Measurements from ENCODE around the gene MACROD1. TPM values are rescaled to one million over a fixed set of nuclear protein-coding genes. Genes with fewer than 3 reads are reported as not detected.

The MACROD1 gene
- total and polyA plus RNA-seq, 9 of the 15 experiments (the other 6 are each of a cell fraction or from before 2014, with no cell fraction given), result 1.1 to 60.0 (median 26.4) TPM

GRCh38 chr11:64115531-64116522 lies 50.1 kb downstream of the MACROD1 start:
- WGBS (ENCODE audit: insufficient coverage, low coverage, missing lambda C conversion rate), result 80% methylated on average over 45 of the region's 47 CpGs
- no peak overlapping the region for H3K27ac ChIP-seq (ENCODE audit: extremely low read depth, low read depth, low read length)
- CTCF ChIA-PET (ENCODE audit: low intra/inter-chr PET ratio), result no interaction called here
- POLR2A ChIA-PET, result interaction anchor here (0.6 to 1.8 kb wide), 3 partner anchors 16 to 84 kb away, joined by 3 to 5 read pairs (median 4); no protein-coding TSS in a partner anchor
- no peak overlapping the region for H3K4me2 ChIP-seq (ENCODE audit: insufficient read depth, low read length)
- no peak overlapping the region for H3K9ac ChIP-seq (ENCODE audit: insufficient read depth in 1 of 2, low read depth in 2 of 2, low read length in 2 of 2)
- H3K9me1 ChIP-seq (ENCODE audit: control insufficient read depth, insufficient read depth, low read length), result peaks cover 8% of the 10 kb centered on the region
- in situ Hi-C loops (cut with MboI) (no loop called here), intact Hi-C loops (cut with micrococcal nuclease) (no loop called here)
- H3K9me3 ChIP-seq (replicated peaks; ENCODE audit: control insufficient read depth, insufficient read depth, low read depth, low read length), result no peaks in the 10 kb centered on the region
- peaks cover 26% of the 10 kb centered on the region for H4K20me1 ChIP-seq (replicated peaks; ENCODE audit: control insufficient read depth, insufficient read depth, low read length)
- ATAC-seq (no peak), DNase-seq (ENCODE audit: extremely low read depth in 1 of 4, low spot score in 3 of 4) (no peak), FAIRE-seq (no peak)
- no peak overlapping the region for H3K4me3 ChIP-seq
- no peaks in the 10 kb centered on the region for H3K36me3 ChIP-seq (ENCODE audit: control insufficient read depth, insufficient read depth, low read length)
- peaks cover 0 to 12% of the 10 kb centered on the region in 2 experiments; a peak in 2 of 5 replicates for H3K4me1 ChIP-seq (replicated peaks in 1 of 2; ENCODE audit: control insufficient read depth in 2 of 2, insufficient read depth in 2 of 2, low read length in 2 of 2)
- no peaks in the 10 kb centered on the region; the same call in 2 of the 3 replicates for H3K79me2 ChIP-seq (ENCODE audit: control insufficient read depth, insufficient read depth, low read length)
- no peak for TF ChIP-seq SMARCA5 (IDR thresholded peaks at IDR 0.05)
- TF ChIP-seq BACH1 (tag; IDR thresholded peaks at IDR 0.05), result no peak
- TF ChIP-seq ZNF280A (IDR thresholded peaks at IDR 0.05; ENCODE audit: low read depth, partially characterized antibody), result no peak
- no peak for TF ChIP-seq SFPQ (IDR thresholded peaks at IDR 0.05; ENCODE audit: low read depth, low read length)
- TF ChIP-seq NR3C1 (CRISPR knock-in tag; IDR thresholded peaks at IDR 0.05), result no peak
- TF ChIP-seq FOXJ2 (tag; IDR thresholded peaks at IDR 0.05), result no peak
- no peaks in the 10 kb centered on the region for H3K27me3 ChIP-seq (ENCODE audit: control insufficient read depth in 2 of 2, insufficient read depth in 2 of 2, low read length in 2 of 2)
- BruUV-seq (replicated peaks), result no TSS peak
- H2AFZ ChIP-seq (ENCODE audit: low read depth, low read length), result no peak overlapping the region
